Vagina (tissue), 2 donors: Measurements from ENCODE around the gene MBNL2.

Source experiments
- POLR2A ChIP-seq, 2 donors: fragments of 450-650 bp; IDR thresholded peaks; one replicate each; pipeline ENCODE4 v1.6.1; 2017; ENCODE audit warnings: antibody characterized with exemption in 2 of 2, mild to moderate bottlenecking in 2 of 2, moderate library complexity in 2 of 2
- POLR2AphosphoS5 ChIP-seq, 2 donors: sonication (generic); formaldehyde crosslinking; IDR thresholded peaks; one replicate each; pipeline ENCODE4 v1.9.0; 2017; ENCODE audit warnings: antibody characterized with exemption in 2 of 2, mild to moderate bottlenecking in 2 of 2, low read depth in 1 of 2; ENCODE audit not compliant: insufficient read depth in 1 of 2
- TF ChIP-seq, protein P1 (sequence below), 3 experiments: fragments of 450-650 bp in 2 of 3; fragments of 200-600 bp in 1 of 3; sonication (generic) in 1 of 3; IDR thresholded peaks; one replicate each; pipeline ENCODE4 v1.5.1; 2017 to 2019; ENCODE audit warnings: antibody characterized with exemption in 3 of 3, mild to moderate bottlenecking in 2 of 3, moderate library complexity in 2 of 3

GRCh38 chr13:97311956-97312355 is 89.8 kb downstream of the MBNL2 start:
- no peak for TF ChIP-seq POLR2A (IDR thresholded peaks at IDR 0.05)
- TF ChIP-seq, protein P1, sequence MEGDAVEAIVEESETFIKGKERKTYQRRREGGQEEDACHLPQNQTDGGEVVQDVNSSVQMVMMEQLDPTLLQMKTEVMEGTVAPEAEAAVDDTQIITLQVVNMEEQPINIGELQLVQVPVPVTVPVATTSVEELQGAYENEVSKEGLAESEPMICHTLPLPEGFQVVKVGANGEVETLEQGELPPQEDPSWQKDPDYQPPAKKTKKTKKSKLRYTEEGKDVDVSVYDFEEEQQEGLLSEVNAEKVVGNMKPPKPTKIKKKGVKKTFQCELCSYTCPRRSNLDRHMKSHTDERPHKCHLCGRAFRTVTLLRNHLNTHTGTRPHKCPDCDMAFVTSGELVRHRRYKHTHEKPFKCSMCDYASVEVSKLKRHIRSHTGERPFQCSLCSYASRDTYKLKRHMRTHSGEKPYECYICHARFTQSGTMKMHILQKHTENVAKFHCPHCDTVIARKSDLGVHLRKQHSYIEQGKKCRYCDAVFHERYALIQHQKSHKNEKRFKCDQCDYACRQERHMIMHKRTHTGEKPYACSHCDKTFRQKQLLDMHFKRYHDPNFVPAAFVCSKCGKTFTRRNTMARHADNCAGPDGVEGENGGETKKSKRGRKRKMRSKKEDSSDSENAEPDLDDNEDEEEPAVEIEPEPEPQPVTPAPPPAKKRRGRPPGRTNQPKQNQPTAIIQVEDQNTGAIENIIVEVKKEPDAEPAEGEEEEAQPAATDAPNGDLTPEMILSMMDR (IDR thresholded peaks at IDR 0.05) = no peak
- no peak for TF ChIP-seq POLR2AphosphoS5 (IDR thresholded peaks at IDR 0.05; ENCODE audit: insufficient read depth in 1 of 2, low read depth in 1 of 2)
